IMR-90 (cell line): ENCODE data around the gene ACYP2. TPM values are rescaled to one million over a fixed set of nuclear protein-coding genes. Genes with fewer than 3 reads are reported as not detected.

Experiments
- ATAC-seq: fragments of 200-7000 bp; cut with Tn5 transposase; 2 replicates; pipeline ENCODE4 v1.9.1; 2020; ENCODE audit warnings: low read depth, mild to moderate bottlenecking, moderate library complexity
- BruUV-seq: library from RNA; stranded (reverse); fragments of 400-500 nt; replicated peaks from 2 replicates; lab custom pipeline; 2021; lab: Mats Ljungman, UMichigan
- CTCF ChIA-PET: fragments of 300-600 bp; formaldehyde crosslinking; extraction: SDS; loops from one replicate; lab custom pipeline; 2021; ENCODE audit warnings: antibody characterized with exemption; lab: Yijun Ruan, JAX
- POLR2A ChIA-PET: fragments of 300-600 bp; sonication (Branson Sonifier 250); formaldehyde crosslinking; loops from one replicate; lab custom pipeline; 2022; ENCODE audit warnings: antibody characterized with exemption; ENCODE audit not compliant: unreplicated experiment; lab: Charles Lee
- DNase-seq: peaks from one replicate; pipeline ENCODE4 v3.0.0; 2013
- H2AFZ ChIP-seq: replicated peaks from 2 replicates; pipeline ENCODE3; 2013; ENCODE audit warnings: low read length, mild to moderate bottlenecking; ENCODE audit not compliant: poor library complexity
- H2AK5ac ChIP-seq: 2 replicates; pipeline ENCODE4 v1.6.1; 2013; ENCODE audit warnings: low read depth, low read length, inconsistent platforms
- H2AK9ac ChIP-seq: replicated peaks from 2 replicates; pipeline ENCODE3; 2013; ENCODE audit warnings: mild to moderate bottlenecking, low read depth, low read length, moderate library complexity; ENCODE audit not compliant: poor library complexity
- H2BK120ac ChIP-seq: 2 replicates; pipeline ENCODE4 v1.6.1; 2013; ENCODE audit warnings: low read depth, low read length, inconsistent platforms
- H2BK15ac ChIP-seq: 3 replicates; pipeline ENCODE4 v1.6.1; 2013; ENCODE audit warnings: low read depth, low read length, inconsistent platforms
- H2BK20ac ChIP-seq: 2 replicates; pipeline ENCODE4 v1.6.1; 2013; ENCODE audit warnings: low read depth, mild to moderate bottlenecking, inconsistent platforms, low read length, moderate library complexity
- H2BK5ac ChIP-seq: 2 replicates; pipeline ENCODE4 v1.6.1; 2013; ENCODE audit warnings: mild to moderate bottlenecking, low read depth, low read length, inconsistent platforms; ENCODE audit not compliant: poor library complexity, severe bottlenecking
- H3K14ac ChIP-seq: replicated peaks from 2 replicates; pipeline ENCODE4 v1.6.1; 2013; ENCODE audit warnings: low read depth, low read length, inconsistent platforms
- H3K18ac ChIP-seq: 2 replicates; pipeline ENCODE4 v1.6.1; 2013; ENCODE audit warnings: low read depth, low read length, control low read depth
- H3K23ac ChIP-seq: 2 replicates; pipeline ENCODE4 v1.6.1; 2013; ENCODE audit warnings: low read depth, low read length, inconsistent platforms
- H3K27ac ChIP-seq: 2 replicates; pipeline ENCODE4 v1.5.1; 2013; ENCODE audit warnings: mild to moderate bottlenecking, control low read depth, low read length; ENCODE audit not compliant: insufficient read depth
- H3K27me3 ChIP-seq: 2 replicates; pipeline ENCODE4 v1.6.1; 2013; ENCODE audit warnings: low read length; ENCODE audit not compliant: control insufficient read depth, insufficient read depth
- H3K36me3 ChIP-seq: 2 replicates; pipeline ENCODE4 v1.6.1; 2013; ENCODE audit warnings: low read length, mixed read lengths; ENCODE audit not compliant: control insufficient read depth, insufficient read depth
- H3K4ac ChIP-seq: 2 replicates; pipeline ENCODE4 v1.6.1; 2013; ENCODE audit warnings: low read depth, low read length, inconsistent platforms
- H3K4me1 ChIP-seq: 2 replicates; pipeline ENCODE4 v1.6.1; 2013; ENCODE audit warnings: low read length, mixed read lengths; ENCODE audit not compliant: control insufficient read depth, insufficient read depth
- H3K4me2 ChIP-seq: 2 replicates; pipeline ENCODE4 v1.6.1; 2013; ENCODE audit warnings: low read depth, mild to moderate bottlenecking, control low read depth, low read length, moderate library complexity
- H3K4me3 ChIP-seq: 2 replicates; pipeline ENCODE4 v1.5.1; 2013; ENCODE audit warnings: low read depth, mild to moderate bottlenecking, control low read depth, low read length, moderate library complexity; ENCODE audit not compliant: insufficient read depth
- H3K56ac ChIP-seq: 2 replicates; pipeline ENCODE4 v1.6.1; 2013; ENCODE audit warnings: low read length, inconsistent platforms; ENCODE audit not compliant: insufficient read depth; ENCODE audit errors: extremely low read depth
- H3K79me1 ChIP-seq, 2 experiments: 2 replicates each; pipeline ENCODE4 v1.6.1; 2013; ENCODE audit warnings: low read length in 2 of 2, inconsistent platforms in 1 of 2, low read depth in 1 of 2
- H3K9ac ChIP-seq: 2 replicates; pipeline ENCODE4 v1.6.1; 2013; ENCODE audit warnings: low read depth, low read length, control low read depth
- H3K9me1 ChIP-seq: 2 replicates; pipeline ENCODE4 v1.6.1; 2013; ENCODE audit warnings: low read length, inconsistent platforms; ENCODE audit not compliant: insufficient read depth
- H3K9me3 ChIP-seq: 2 replicates; pipeline ENCODE4 v1.6.1; 2013; ENCODE audit warnings: low read length; ENCODE audit not compliant: control insufficient read depth, insufficient read depth
- H4K20me1 ChIP-seq: 2 replicates; pipeline ENCODE4 v1.6.1; 2013; ENCODE audit warnings: low read length, inconsistent platforms; ENCODE audit not compliant: insufficient read depth
- H4K5ac ChIP-seq: 2 replicates; pipeline ENCODE4 v1.6.1; 2013; ENCODE audit warnings: mild to moderate bottlenecking, low read depth, low read length, control low read depth
- H4K8ac ChIP-seq, 2 experiments: 2 replicates each; pipeline ENCODE4 v1.6.1; 2013; ENCODE audit warnings: low read depth in 2 of 2, low read length in 2 of 2, control low read depth in 1 of 2, inconsistent platforms in 1 of 2
- H4K91ac ChIP-seq: 2 replicates; pipeline ENCODE4 v1.6.1; 2013; ENCODE audit warnings: low read depth, low read length, inconsistent platforms; ENCODE audit not compliant: insufficient read depth
- MAFK ChIP-seq: IDR thresholded peaks from 2 replicates; pipeline ENCODE4 v1.6.1; 2012; ENCODE audit warnings: low read depth, low read length, improper control_type of control experiment
- MXI1 ChIP-seq: IDR thresholded peaks from 2 replicates; pipeline ENCODE4 v1.6.1; 2012; ENCODE audit warnings: low read depth, mild to moderate bottlenecking, low read length, moderate library complexity, borderline replicate concordance
- NFE2L2 ChIP-seq: fragments of 150-350 bp; IDR thresholded peaks from 2 replicates; pipeline ENCODE4 v1.6.1; 2016; ENCODE audit warnings: low read depth, mild to moderate bottlenecking, low read length
- POLR2A ChIP-seq: IDR thresholded peaks from 2 replicates; pipeline ENCODE4 v1.6.1; 2012; ENCODE audit warnings: mild to moderate bottlenecking, low read depth, low read length
- WGBS, 2 experiments: methylation state at CpG; one replicate each; pipeline versions ENCODE4 v1.1.5 to v1.1.7; 2013; ENCODE audit warnings: missing lambda C conversion rate in 2 of 2; ENCODE audit not compliant: insufficient read length in 1 of 2; ENCODE audit errors: extremely low coverage in 2 of 2; 5-methylcytosine and 5-hydroxymethylcytosine counted together
- dilution Hi-C: fragments of 300-500 bp; cut with HindIII; formaldehyde crosslinking; loops from one replicate; pipeline ENCODE4 v1.14.3; 2018; ENCODE audit warnings: low sequenced_read_pairs; ENCODE audit not compliant: unreplicated experiment
- in situ Hi-C: fragments of 300-500 bp; cut with MboI; formaldehyde crosslinking; loops from 3 replicates; pipeline ENCODE4 v1.14.3; 2019; ENCODE audit warnings: low sequenced_read_pairs, inconsistent platforms, mixed read lengths
- intact Hi-C: fragments of 100-400 bp; cut with micrococcal nuclease; formaldehyde crosslinking; loops from 2 replicates; pipeline ENCODE4 v1.10.0; 2022
- polyA plus RNA-seq, 3 experiments: library from polyadenylated mRNA; depleted of rRNA; stranded (reverse); fragments of >200 nt; gene quantifications; 2 replicates each; pipeline ENCODE4 v1.2.3, GENCODE V29; 2012; ENCODE audit warnings: low replicate concordance in 1 of 3
- total RNA-seq: library from RNA; depleted of rRNA; stranded (reverse); fragments of >200 nt; gene quantifications from 2 replicates; pipeline ENCODE4 v1.2.3, GENCODE V29; 2012
- TF ChIP-seq, protein P1 (sequence below): fragments of 150-350 bp; IDR thresholded peaks from 2 replicates; pipeline ENCODE4 v1.6.1; 2017; ENCODE audit warnings: mild to moderate bottlenecking, antibody characterized with exemption, low read length, low read depth

The ACYP2 gene
- total and polyA plus RNA-seq, 2 of the 4 experiments (the other 2 are of a cell fraction) = 3.9 to 7.4 TPM

DNA sequence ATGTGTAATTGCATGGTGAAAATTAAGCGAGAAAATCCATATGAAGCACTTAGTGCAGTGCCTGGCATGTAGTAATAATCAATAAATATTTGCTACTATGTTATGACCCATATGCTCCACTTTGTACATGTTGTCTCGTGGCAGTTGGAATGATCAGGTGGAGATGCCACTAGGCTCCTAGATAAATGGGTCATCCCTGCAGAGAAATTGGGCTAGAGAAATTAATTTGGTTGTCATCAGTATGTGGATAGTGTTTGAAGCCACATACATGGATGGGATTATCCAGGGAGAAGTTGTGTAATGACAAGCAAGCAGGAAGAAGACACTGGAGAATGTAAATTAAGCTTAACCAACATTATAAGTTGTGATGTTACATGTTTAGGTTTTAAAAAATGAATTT is 33.0 kb downstream of the ACYP2 start:
- Histone ChIP-seq H3K9me1 (no peaks in the 10 kb centered on the region), H3K4me1 (peaks cover 3% of the 10 kb centered on the region; the same call in 1 of the 2 replicates), H3K56ac (no peak overlapping the region), H2BK20ac (no peak overlapping the region), H3K9ac (no peak overlapping the region), H3K23ac (no peak overlapping the region), H3K4ac (no peak overlapping the region), H2BK5ac (no peak overlapping the region), H3K9me3 (no peaks in the 10 kb centered on the region), H4K91ac (no peak overlapping the region), H2BK15ac (no peak overlapping the region), H4K8ac (no peak overlapping the region), H3K79me1 (no peaks in the 10 kb centered on the region), H4K5ac (no peak overlapping the region), H2BK120ac (no peak overlapping the region), H3K4me3 (no peak overlapping the region), H3K4me2 (no peak overlapping the region), H4K20me1 (no peaks in the 10 kb centered on the region), H2AK9ac (no peak overlapping the region), H3K27me3 (no peaks in the 10 kb centered on the region), H3K27ac (no peak overlapping the region), H3K18ac (no peak overlapping the region), H2AFZ (no peak overlapping the region), H3K36me3 (no peaks in the 10 kb centered on the region), H3K14ac (no peak overlapping the region), H2AK5ac (no peak overlapping the region)
- WGBS, 2 experiments = 100% methylated on average over 1 of the region's 2 CpGs; no CpG with 5 or more reads in 1 of the 2 experiments
- no TSS peak for BruUV-seq
- no peak for DNase-seq
- ATAC-seq = no peak
- intact Hi-C loops (no loop called here), in situ Hi-C loops (loop anchor here (25.0 kb wide), 1 partner anchor 1039 kb away; no protein-coding TSS in a partner anchor), dilution Hi-C loops (no loop called here)
- CTCF ChIA-PET = no interaction called here
- no peak for TF ChIP-seq POLR2A
- TF ChIP-seq, protein P1, sequence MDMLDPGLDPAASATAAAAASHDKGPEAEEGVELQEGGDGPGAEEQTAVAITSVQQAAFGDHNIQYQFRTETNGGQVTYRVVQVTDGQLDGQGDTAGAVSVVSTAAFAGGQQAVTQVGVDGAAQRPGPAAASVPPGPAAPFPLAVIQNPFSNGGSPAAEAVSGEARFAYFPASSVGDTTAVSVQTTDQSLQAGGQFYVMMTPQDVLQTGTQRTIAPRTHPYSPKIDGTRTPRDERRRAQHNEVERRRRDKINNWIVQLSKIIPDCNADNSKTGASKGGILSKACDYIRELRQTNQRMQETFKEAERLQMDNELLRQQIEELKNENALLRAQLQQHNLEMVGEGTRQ = no peak
- no peak for TF ChIP-seq NFE2L2
- no peak for TF ChIP-seq MAFK
- TF ChIP-seq MXI1 = no peak
- POLR2A ChIA-PET = no interaction called here
